Dedifferentiated amniotic fluid mesenchymal stem cell (primary cell): ENCODE data around the gene PSMA7.

Experiments used
- DNase-seq: peaks from one replicate; pipeline ENCODE4 v3.0.0-alpha.2; 2016; ENCODE audit errors: extremely low spot score

PSMA7 gene

GRCh38 chr20:62136283-62137091 is 6.7 kb downstream of the PSMA7 start:
- DNase-seq: peak; percentile 45

DNA sequence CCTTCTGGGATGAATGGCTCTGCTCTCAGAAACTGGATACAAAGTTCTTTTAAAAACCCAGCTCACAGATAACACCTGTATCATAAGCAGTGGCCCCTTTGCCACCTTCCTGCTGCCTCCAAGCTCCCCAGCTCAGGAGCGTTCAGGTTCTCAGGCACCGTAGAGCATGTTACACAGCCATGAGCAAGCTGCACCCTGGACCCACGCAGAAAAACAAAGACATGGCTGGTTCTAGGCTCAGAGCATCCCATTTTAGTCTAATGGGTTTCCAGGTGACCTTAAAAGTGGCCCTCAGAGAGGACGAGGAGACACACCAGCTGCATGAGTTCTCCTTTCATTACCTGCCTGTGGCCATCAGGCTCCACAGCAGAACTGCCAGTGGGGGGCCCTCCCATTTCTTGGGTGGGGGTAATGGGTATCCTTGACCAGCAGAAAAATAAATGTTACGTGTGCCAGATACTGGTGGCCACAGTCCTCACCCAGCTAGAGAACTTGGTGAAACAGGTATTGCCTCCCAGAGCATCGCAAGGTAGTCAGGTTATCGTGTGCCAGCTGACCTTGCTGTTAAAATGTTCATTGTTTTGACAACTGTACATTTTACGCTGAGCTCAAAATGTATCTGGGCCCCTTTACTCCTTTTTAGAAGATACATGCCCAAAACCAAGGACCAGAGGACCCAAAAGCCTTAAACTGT is 7.5 kb downstream of the PSMA7 start:
- DNase-seq: no peak

DNA sequence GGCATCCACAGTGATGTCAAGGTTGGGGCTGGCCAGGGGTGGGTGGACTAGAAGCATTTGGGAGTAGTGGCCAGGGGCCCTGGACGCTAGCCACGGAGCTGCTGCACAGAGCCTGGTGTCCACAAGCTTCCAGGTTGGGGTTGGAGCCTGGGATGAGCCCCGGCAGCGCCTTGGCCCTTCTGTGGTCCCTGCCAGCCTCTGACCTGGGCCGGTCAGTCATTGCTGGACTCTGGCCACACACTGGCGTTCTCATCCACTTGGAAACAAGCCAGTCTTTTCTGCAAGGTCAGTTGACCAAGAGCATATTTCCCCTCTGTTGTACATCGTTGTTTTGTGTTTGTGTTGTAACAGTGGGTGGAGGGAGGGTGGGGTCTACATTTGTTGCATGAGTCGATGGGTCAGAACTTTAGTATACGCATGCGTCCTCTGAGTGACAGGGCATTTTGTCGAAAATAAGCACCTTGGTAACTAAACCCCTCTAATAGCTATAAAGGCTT is 8.4 kb downstream of the PSMA7 start:
- DNase-seq: no peak

GRCh38 chr20:62133864-62134263 is 9.3 kb downstream of the PSMA7 start:
- no peak for DNase-seq

DNA sequence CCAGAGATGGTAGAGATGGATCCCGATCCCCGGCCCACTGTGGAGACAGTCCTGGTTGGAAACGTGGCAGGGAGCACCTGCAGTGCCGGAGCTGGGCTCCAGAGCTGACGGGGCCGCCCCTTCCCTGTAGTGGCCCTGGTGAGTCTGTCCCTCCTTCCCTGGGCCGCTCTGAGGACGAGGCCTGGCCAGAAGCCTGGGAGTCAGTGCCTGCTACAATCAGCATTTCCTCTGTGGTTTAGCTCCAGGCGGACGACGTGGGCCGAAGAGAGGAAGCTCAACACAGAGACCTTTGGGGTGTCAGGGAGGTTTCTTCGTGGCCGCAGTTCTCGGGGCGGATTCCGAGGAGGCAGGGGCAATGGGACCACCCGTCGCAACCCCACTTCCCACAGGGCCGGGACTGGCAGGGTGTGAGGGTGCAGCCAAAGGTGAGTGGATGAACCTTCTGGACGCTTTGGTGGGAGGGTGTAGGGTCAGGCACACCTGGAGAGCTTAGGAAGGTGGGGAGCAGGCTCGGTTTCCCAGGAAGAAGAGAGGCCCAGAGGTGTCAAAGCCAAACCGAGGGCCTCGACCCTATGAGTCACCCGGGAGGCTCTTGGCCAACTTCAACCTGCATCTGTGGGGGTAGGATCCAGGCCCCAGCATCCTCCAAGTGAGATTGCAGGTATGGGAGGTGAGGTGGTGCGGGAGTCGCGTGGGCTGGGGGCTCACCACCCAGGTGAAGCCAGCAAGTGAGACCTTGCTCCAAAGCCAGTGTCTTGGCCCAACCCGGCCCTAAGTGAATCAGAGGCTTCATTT is 9.9 kb downstream of the PSMA7 start:
- DNase-seq: no peak

DNA sequence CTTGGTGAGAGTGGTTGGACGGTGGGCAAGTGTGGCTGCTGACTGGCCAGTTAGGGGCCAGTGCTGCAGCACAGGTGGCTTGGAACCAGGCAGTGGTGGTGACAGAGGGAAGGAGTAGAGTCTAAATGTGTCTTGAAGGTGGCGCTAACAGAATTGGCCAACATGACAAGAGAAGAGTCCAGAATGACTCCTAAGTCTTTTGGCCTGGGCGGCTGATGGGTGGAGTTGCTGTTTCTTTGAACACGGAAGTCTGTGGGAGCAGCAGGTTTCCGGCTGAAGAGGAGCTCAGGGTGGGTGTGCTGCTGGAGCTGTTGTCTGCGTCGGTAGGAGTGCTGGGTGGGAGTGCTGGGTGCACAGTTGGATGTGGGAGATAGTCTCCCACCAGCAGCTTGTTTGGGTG is 10.8 kb downstream of the PSMA7 start:
- no peak for DNase-seq

DNA sequence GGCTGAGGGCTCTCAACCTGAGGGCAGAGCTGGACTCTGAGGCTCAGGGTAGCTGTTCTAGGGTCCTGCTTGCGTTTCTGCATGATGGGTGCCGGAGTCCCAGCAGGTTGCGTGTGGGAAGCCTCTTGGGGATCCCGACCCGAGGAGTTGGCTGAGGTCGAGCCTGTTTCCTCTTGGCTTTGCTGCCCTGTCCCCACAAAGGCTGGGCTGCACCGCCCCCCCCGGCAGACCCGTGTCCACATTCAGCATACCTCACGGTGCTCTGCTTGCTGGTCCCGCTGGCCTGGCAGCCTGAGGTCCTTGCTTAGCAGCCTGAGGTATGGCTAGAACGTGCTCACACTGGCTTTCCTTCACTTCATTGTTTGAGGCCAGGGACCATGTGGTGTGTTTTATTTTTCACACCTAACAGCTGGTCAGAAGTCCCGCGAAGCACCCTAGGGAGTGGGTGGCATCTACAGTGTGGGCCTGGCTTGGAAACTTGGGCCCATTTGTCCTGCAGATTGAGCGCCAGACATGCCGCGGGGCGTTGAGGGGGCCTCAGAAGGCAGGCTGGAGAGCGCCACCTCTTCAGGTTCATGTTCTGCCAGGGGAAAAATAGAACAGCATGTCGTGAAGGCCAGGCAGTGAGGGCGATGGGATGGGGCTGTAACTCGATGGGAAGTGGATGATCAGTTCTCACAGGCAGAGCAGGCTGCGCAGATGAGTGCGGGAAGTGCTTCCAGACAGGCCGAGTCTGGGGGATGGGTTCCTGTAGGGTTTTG is 11.5 kb downstream of the PSMA7 start:
- DNase-seq: no peak

GRCh38 chr20:62129731-62130531 is 13.3 kb downstream of the PSMA7 start:
- DNase-seq: no peak

DNA sequence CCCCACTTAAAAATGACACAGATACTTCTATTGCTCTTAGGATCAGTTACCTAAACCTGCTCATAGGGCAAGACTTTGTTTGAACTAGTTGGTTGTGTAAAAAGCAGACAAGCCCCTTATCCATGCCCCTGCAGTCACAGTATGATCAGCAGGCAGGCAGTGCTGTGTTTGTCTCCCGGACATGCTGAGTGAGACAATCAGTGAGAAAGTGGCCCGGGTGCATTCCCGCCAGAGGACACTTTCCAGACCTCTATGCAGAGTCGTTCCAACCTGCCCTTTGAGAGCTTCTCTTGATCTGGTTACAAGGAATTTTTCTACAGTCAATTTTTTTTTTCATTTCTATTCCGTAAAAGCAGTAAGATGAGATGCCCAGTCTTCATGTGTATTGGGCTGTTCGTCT is 14.7 kb downstream of the PSMA7 start:
- no peak for DNase-seq

- no peak for DNase-seq
These were observed 15.4 kb downstream of the PSMA7 start for GRCh38 chr20:62127799-62128198.

GRCh38 chr20:62126141-62126540 is 17.1 kb downstream of the PSMA7 start:
- no peak for DNase-seq

- no peak for DNase-seq
These were observed 19.6 kb downstream of the PSMA7 start for GRCh38 chr20:62123450-62124118.

DNA sequence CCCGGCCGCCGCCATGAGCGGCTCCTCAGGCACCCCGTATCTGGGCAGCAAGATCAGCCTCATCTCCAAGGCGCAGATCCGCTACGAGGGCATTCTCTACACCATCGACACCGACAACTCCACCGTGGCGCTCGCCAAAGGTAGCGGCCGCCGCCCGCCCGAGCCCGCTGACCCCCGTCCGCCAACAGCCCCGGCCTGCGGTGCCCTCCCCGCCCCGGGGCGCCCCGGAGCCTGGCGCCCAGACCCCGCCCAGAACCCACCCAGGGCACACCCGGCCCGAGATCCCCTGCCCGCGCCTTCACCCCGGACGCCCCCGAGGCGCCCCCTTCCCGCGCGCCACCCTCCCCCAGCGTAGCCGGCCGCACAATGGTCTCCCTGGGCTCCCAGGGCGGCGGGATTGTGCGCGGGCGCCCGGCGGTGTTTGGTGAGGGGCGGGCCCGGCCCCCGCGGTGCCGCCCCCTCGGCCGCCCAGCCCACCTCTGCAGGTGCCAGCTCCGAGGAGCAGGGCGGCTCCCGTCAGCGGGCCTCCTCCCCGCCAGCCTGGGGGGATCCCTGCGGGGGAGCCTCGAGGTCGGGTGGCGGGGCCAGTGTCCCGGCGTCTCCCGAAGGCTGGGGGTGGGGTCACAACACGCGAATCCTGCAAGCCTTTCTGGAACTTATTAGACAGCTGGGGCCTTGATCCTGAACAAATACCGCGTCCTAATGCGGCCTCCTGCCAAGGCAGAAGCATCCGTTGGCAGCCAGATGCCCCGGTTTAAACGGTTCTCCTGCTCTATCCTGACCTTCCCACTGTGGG is 20.3 kb downstream of the PSMA7 start:
- no peak for DNase-seq

DNA sequence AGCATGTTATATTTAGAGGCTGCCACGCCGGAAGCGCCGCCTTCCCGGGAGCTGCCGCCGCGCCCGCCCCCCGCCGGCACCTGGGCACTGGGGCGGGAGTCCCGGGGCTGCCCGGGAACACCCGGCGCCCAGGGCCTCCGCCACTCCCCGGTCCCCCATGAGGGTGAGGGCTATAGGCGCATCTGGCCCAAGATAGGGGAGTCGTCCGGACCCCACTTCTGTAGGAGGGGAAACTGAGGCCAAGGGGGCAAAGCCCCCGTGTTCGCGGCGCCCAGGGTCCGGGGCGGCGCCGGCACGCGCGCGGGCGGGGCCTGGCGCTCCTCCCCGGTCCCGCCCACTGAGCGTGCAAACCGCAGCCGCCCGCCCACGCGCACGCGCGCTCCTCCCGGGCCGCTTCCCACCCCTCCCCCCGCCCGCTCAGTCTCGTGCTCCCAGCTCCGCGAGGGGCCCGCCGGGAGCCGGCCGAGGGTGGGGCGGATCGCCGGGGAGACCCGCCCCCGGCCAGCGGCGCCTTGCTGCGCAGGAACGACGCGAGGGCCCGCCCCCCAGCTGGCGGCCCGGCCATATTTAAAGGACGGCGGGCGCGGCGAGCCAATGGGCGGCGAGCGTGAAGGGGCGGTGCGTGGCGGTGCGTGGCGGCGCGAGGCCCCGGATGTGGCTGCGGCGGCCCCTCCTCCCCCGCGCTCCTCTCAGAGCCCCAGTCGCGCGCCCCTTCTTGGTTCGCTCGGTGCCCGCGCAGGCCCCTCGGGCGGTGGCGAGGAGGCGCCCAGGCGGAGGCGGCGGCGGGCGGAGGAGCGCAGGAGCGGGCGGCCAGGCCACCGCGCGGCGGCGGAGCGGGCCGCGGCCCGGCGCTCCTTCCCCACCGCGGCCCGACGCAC is 21.2 kb downstream of the PSMA7 start, which contains the start of gene LSM14B:
Gene LSM14B (plus strand): TSS at position 700 of the 878 bp plus-strand sequence. CDS start 192 bp downstream, outside the sequence.
- DNase-seq: peak; percentile 94

DNA sequence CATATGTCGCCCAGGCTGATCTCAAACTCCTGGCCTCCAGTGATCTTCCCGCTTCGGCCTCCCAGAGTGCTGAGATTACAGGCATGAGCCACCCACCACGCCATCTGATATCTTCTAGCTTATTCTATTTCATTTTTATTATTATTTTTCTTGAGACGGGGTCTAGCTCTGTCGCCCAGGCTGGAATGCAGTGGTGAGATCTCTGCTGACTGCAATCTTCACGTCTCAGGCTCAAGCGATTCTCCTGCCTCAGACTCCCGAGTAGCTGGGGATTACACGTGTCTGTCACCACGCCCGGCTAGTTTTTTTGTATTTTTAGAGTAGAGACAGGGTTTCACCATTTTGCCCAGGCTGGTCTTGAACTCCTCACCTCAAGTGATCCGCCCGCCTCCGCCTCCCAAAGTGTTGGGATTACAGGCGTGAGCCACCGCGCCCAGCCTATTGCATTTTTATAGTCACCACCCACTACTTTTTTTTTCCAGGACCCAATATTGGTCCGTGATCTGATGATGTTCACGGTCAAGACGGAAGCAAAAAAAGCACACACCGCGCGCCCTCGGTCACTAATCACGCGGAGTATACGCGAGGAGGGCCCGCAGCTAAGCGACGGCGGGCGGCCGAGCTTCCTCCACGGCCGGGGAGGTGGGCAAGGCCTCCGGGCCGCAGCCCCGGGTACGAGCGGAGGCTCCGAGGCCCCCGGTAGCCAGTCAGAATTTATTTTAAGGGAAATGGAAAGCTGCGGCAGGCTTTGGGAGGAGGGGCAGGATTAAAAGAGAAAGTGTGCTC is 22.0 kb downstream of the PSMA7 start:
- no peak for DNase-seq

DNA sequence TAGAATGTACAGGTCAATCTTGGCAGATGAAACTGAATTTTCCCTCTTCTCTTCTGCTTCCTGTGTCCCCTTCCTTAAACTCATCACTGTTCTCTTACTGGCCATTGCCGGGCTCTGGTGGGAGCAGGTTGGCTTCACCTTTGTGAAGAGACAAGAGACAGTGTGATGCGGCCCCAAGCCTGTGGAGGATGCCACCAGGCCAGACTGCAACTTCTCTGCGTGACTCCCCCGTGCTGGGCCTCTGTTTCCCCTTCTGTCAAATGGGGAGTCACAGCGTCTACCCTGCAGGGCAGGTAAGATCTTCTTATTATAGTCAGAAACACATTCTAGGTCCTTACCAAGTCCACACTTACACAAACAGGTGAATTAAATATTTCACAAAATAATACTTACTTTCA is 22.8 kb downstream of the PSMA7 start:
- DNase-seq: no peak

DNA sequence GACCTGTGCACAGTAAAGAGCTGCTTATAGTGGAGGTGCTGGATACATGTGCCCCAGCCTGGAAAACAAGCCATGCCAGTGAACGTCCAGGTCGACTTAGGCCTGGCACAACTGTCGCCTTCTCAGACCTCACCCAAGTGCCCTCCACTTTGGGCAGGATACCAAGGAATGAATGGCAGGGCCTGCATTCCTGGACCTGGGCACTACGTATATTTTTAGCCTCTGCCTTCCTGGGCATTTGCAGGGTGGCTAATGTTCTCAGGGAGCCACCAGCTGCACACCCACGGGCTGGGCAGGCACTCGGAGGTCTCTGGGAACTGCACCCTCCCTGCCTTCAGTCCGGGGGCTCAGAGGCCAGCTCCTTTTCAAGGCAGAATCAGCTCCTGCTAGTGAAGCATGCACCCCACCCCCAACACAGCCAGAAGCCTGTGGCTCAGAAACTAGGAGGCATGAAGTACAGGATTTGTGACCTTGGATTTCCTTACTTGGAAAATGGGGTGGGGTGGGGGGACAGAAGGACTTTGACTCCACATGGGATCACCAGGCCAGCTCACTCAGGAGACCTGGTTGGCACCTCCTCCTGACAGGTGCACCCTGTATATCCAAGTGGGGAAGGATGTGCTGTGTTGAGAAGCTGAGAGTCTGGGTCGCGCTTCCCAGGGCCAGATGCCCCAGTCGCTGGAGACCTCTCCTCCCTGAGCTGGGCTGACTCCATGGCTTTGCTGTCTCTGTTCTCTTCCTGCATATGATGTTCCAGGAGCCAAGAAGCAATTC is 23.4 kb downstream of the PSMA7 start:
- DNase-seq: no peak
